EL (cell line): Measurements from ENCODE around the gene PRKCSH.

Experiments
- DNase-seq: peaks from one replicate; pipeline ENCODE4 v3.0.0-alpha.2; 2016

PRKCSH gene

GRCh38 chr19:11479090-11479897 lies 43.9 kb downstream of the PRKCSH start:
- no peak for DNase-seq

GRCh38 chr19:11479898-11480714 lies 44.7 kb downstream of the PRKCSH start:
- no peak for DNase-seq

GRCh38 chr19:11480715-11481533 lies 45.5 kb downstream of the PRKCSH start, which contains the start of gene ELAVL3:
Gene ELAVL3 (minus strand): TSS chr19:11481046. CDS start chr19:11480608, 438 bp downstream.
- no peak for DNase-seq

GRCh38 chr19:11481534-11482383 lies 46.3 kb downstream of the PRKCSH start:
- DNase-seq = peak; percentile 75

- peak; percentile 72 for DNase-seq
Observed at GRCh38 chr19:11482384-11483050, 47.1 kb downstream of the PRKCSH start.

GRCh38 chr19:11483366-11484111 lies 48.1 kb downstream of the PRKCSH start:
- no peak for DNase-seq

- no peak for DNase-seq
Observed at GRCh38 chr19:11485245-11485837, 49.9 kb downstream of the PRKCSH start.

GRCh38 chr19:11486661-11487503 lies 51.4 kb downstream of the PRKCSH start:
- DNase-seq = no peak

GRCh38 chr19:11489378-11489777 lies 53.9 kb downstream of the PRKCSH start:
- DNase-seq = no peak

GRCh38 chr19:11494634-11495285 lies 59.3 kb downstream of the PRKCSH start:
- no peak for DNase-seq

- DNase-seq = no peak
Observed at GRCh38 chr19:11495481-11495880, 60.0 kb downstream of the PRKCSH start.

- DNase-seq = no peak
Observed at GRCh38 chr19:11495885-11496284, 60.5 kb downstream of the PRKCSH start.

GRCh38 chr19:11496391-11497163 lies 61.1 kb downstream of the PRKCSH start:
- peak; percentile 88 for DNase-seq

- no peak for DNase-seq
Observed at GRCh38 chr19:11499220-11499726, 63.8 kb downstream of the PRKCSH start.

- DNase-seq = no peak
Observed at GRCh38 chr19:11499890-11500420, 64.5 kb downstream of the PRKCSH start.
